ENCODE data around the gene HRNR.

HRNR gene

DNA sequence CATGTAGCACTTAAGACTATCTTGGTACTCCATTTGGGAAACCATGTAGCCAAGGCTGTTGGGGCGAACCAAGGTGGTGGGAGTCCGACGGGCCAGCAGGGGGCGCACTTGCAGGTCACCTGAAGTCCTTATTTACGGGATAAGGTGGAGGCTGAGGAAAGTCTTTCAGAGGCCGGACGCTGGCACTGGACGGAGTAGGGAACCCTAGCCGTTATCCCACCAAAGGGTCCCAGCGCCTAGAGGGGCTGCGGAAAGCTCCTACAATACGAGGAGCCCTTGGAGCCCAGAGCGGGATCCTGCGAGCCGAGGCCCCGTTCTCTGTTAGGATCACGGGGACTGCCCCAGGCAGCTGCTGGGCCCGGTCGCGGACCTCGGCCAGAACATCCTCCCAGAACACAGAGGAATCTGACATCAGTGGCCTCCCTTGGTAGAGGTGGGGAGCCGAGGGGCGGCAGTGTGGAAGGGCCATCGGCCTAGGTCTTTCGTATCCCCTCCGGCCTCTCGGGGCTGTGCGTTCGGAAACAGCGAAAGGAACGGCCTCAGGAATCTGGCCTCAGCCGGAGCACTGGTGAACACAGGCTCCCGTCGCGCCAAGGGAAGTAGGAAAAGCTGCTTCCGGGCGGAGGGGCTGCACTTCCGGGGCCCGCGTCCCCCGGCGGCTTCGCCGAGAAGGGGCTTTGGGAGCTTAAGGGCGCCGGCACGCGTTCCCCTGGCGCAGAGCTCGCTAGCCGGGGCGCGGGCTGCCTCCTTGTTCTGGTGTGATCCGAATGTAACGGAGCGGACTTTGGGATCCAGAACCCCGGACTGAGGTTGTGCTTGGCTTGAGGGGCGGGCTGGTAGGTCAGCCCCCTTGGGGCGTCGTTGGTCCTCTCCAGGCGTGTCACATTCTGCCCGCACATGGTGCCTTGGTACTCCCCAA lies 35.1 kb downstream of the HRNR start:
- TF ChIP-seq, protein P1, sequence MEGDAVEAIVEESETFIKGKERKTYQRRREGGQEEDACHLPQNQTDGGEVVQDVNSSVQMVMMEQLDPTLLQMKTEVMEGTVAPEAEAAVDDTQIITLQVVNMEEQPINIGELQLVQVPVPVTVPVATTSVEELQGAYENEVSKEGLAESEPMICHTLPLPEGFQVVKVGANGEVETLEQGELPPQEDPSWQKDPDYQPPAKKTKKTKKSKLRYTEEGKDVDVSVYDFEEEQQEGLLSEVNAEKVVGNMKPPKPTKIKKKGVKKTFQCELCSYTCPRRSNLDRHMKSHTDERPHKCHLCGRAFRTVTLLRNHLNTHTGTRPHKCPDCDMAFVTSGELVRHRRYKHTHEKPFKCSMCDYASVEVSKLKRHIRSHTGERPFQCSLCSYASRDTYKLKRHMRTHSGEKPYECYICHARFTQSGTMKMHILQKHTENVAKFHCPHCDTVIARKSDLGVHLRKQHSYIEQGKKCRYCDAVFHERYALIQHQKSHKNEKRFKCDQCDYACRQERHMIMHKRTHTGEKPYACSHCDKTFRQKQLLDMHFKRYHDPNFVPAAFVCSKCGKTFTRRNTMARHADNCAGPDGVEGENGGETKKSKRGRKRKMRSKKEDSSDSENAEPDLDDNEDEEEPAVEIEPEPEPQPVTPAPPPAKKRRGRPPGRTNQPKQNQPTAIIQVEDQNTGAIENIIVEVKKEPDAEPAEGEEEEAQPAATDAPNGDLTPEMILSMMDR (IDR thresholded peaks at IDR 0.05; ENCODE audit: low read depth, low read length), result peak; percentile 92
- H3K4me3 ChIP-seq (replicated peaks in 1 of 2; ENCODE audit: low read depth in 2 of 2, low read length in 2 of 2), result peak overlapping the region; percentile 53 to 56
- peak; percentile 79 to 86 for DNase-seq (ENCODE audit: low read depth in 2 of 2)

DNA sequence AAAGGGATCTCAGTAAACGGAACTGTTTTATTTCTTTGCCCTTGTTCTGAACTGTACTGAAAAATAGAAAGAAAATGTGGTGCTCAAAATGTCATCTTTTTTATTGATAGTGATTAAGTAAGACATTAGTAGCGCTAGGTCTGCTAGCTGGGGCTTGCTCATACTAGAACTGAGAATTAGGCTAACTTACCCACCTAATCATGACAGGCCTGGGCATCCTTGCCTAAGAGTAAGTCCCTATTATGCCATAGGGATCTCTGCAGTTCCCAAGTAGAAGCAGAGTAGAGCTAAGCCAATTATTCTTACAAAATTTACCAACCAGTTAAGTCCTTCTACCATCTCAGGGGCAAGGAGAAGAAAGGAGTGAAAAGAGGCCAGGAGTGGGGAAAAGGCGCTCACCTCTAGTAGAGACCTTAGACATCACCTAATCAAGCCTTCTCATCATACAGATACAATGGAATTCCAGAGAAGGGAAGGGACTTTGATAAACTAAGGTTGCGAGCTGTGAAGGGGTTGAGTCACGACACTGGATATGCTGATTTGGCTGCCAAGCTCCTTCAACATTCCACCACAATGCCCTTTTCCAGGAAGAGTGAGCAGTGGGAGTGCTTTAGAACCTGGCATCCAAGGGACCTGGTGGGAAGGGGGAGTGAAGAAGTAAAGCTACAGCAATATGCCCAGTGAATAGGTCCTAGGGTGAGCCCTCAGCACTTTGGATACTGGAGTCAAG lies 37.3 kb downstream of the HRNR start:
- peak in 1 of 2 donors; percentile 13 for DNase-seq (ENCODE audit: low read depth in 2 of 2)
- TF ChIP-seq, protein P1 (IDR thresholded peaks at IDR 0.05; ENCODE audit: low read depth, low read length), result no peak
- no peak overlapping the region for H3K4me3 ChIP-seq (replicated peaks in 1 of 2; ENCODE audit: low read depth in 2 of 2, low read length in 2 of 2)

DNA sequence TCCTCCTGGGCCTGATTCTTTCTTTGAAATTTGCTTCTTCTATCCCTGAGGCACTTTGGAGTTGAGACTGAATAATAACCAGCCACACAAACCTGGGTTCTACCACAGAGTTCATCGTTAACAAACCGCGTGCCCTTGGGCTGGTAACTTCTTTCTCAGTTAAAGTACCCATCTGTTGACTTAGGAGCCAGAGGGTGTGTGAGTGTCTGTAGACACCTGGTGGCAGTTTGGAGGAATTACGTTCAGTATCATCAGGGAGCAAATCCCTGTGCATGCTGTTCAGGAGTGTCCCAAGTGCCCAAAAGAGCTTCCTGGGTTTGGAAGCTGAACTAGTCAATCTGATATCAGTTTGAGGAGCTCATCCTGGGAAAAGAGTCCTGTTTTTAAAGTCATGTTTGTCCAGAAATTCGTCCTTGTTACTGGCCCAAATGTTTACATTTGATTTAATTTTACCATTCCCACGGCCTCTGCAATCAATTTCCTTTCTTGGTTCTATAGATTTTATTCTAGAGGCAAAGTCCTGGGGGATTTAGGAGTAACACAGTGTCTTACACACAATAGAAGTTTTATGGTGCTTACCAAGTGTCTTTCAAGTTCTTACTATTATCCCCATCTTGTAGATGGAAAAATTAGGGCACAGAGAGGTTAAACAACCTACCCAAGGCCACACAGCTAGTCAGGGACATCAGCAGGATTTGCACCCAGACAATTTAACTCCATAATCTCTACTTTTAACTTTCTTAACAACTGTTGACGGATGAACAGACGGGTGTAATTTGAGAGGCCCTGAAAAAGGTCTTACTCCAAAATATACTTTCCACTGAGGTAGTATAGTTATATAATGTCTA lies 38.2 kb downstream of the HRNR start:
- DNase-seq (ENCODE audit: low read depth in 2 of 2), result peak; percentile 79 to 82
- no peak overlapping the region for H3K4me3 ChIP-seq (replicated peaks in 1 of 2; ENCODE audit: low read depth in 2 of 2, low read length in 2 of 2)
- TF ChIP-seq, protein P1 (IDR thresholded peaks at IDR 0.05; ENCODE audit: low read depth, low read length), result peak; percentile 75

DNA sequence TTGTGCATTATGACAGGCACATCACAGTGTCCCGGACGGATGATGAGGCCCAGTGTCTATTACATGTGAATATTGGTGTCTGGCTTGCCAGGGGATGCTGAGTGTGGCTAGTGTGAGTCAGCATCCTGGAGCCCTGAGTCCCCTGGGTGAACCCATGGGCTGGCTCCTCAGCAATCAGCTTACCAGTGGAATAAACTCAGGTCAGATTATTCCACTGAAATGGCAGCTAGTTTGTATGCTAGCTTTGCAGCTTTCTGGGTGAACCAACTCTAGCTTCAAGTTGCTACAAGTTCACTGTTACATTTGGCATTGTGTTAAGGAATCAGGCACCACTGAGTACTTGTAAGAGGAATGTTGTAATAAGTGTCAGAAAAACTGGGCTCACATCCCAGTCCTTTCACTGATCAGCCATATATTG lies 41.0 kb downstream of the HRNR start:
- peak; percentile 87 to 88 for DNase-seq (ENCODE audit: low read depth in 2 of 2)
- TF ChIP-seq, protein P1 (IDR thresholded peaks at IDR 0.05; ENCODE audit: low read depth, low read length), result no peak

DNA sequence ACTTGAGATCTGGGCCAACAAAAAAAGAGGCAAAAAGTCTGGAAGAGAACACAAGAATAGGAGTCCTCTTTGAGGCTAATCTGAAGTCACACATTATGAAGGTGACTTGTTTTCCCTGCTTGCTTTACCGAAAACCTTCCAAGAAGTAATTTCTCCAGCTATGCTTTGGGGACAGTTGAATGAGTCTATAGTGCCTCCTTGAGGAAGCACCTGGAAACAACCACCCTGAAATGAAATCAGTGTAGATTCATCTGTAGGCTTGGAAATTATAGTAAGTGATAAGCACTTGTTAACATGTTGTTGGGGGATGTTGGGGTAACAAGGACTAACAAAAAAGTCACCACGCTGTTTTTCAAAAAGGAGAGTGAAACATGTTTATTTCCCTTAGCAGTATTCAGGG lies 41.6 kb downstream of the HRNR start:
- no peak overlapping the region for H3K4me3 ChIP-seq (replicated peaks in 1 of 2; ENCODE audit: low read depth in 2 of 2, low read length in 2 of 2)
- peak; percentile 21 to 67 for DNase-seq (ENCODE audit: low read depth in 2 of 2)
- TF ChIP-seq, protein P1 (IDR thresholded peaks at IDR 0.05; ENCODE audit: low read depth, low read length), result peak; percentile 68

More for the DNA sequence above, 41.0 kb downstream of the HRNR start:
- no peak overlapping the region for H3K4me3 ChIP-seq (replicated peaks in 1 of 2; ENCODE audit: low read depth in 2 of 2, low read length in 2 of 2)

DNA sequence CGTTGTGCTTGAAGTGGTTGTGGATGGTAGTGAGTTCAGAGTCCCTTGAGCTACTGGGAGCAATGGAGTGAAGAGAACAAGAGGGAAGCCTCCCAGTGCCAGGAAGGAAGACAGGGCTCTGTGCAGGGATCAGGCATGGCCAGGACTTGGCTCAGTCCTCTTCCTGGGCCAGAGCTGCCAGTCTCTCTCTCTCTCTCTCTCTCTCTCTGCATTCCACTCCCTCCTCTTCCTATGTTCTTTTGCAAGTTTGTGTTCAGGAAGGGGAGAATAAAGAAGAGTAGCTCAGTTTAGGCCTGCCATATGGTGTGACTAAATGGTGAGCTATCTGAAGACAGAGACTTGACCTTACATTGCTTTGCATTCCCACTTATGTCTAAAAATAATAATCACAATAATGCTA lies 44.4 kb downstream of the HRNR start:
- peak; percentile 5 to 49 for DNase-seq (ENCODE audit: low read depth in 2 of 2)
- H3K4me3 ChIP-seq (replicated peaks in 1 of 2; ENCODE audit: low read depth in 2 of 2, low read length in 2 of 2), result no peak overlapping the region
- TF ChIP-seq, protein P1 (IDR thresholded peaks at IDR 0.05; ENCODE audit: low read depth, low read length), result no peak

All from cardiac fibroblast (primary cell).